PFSK-1 (cell line): ENCODE data around the gene SUMO3.

Experiments used
- FOXP2 ChIP-seq: optimal IDR thresholded peaks from 2 replicates; pipeline ENCODE3; 2011; ENCODE audit warnings: borderline replicate concordance, control low read depth, inconsistent platforms; ENCODE audit not compliant: insufficient read depth; ENCODE audit errors: extremely low read length, extremely low read depth
- POLR2AphosphoS5 ChIP-seq: IDR thresholded peaks from 2 replicates; pipeline ENCODE4 v1.6.1; 2012; ENCODE audit warnings: low read depth, mild to moderate bottlenecking, control low read depth, low read length, moderate library complexity
- SIN3A ChIP-seq: IDR thresholded peaks from 2 replicates; pipeline ENCODE4 v1.6.1; 2012; ENCODE audit warnings: mild to moderate bottlenecking, low read length, moderate library complexity, borderline replicate concordance; ENCODE audit not compliant: insufficient read depth
- TAF1 ChIP-seq: IDR thresholded peaks from 2 replicates; pipeline ENCODE4 v1.6.1; 2012; ENCODE audit warnings: low read length, control low read depth, borderline replicate concordance; ENCODE audit not compliant: insufficient read depth
- TF ChIP-seq, protein P1 (sequence below), 2 experiments: IDR thresholded peaks; 2 replicates each; pipeline versions ENCODE4 v1.6.1 to v1.8.0; 2011 to 2012; ENCODE audit warnings: low read depth in 2 of 2, low read length in 2 of 2, control low read depth in 1 of 2, inconsistent platforms in 1 of 2, mild to moderate bottlenecking in 1 of 2, moderate library complexity in 1 of 2; ENCODE audit not compliant: insufficient read depth in 1 of 2

The SUMO3 gene

DNA sequence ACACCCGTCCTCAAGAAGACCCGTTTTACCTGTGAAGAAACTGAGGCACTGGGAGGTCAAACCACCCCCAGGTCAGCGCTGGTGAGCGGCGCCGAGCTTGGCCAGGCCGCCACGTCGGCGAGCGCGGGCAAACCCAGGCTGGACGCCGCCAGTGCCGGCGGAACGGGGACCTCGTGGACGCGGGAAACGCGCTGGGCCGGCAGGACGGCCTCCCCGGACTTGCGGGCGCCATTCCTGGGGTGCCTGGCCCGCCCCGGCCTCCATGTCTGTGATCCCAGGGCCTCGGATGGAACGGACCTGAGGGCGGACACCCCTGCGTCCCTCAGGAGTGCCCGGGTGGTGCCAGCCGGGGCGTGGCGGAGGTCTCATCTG lies 764 bp upstream of the SUMO3 start:
- TF ChIP-seq SIN3A (no peak), FOXP2 (no peak), POLR2AphosphoS5 (no peak)
- TF ChIP-seq, protein P1, sequence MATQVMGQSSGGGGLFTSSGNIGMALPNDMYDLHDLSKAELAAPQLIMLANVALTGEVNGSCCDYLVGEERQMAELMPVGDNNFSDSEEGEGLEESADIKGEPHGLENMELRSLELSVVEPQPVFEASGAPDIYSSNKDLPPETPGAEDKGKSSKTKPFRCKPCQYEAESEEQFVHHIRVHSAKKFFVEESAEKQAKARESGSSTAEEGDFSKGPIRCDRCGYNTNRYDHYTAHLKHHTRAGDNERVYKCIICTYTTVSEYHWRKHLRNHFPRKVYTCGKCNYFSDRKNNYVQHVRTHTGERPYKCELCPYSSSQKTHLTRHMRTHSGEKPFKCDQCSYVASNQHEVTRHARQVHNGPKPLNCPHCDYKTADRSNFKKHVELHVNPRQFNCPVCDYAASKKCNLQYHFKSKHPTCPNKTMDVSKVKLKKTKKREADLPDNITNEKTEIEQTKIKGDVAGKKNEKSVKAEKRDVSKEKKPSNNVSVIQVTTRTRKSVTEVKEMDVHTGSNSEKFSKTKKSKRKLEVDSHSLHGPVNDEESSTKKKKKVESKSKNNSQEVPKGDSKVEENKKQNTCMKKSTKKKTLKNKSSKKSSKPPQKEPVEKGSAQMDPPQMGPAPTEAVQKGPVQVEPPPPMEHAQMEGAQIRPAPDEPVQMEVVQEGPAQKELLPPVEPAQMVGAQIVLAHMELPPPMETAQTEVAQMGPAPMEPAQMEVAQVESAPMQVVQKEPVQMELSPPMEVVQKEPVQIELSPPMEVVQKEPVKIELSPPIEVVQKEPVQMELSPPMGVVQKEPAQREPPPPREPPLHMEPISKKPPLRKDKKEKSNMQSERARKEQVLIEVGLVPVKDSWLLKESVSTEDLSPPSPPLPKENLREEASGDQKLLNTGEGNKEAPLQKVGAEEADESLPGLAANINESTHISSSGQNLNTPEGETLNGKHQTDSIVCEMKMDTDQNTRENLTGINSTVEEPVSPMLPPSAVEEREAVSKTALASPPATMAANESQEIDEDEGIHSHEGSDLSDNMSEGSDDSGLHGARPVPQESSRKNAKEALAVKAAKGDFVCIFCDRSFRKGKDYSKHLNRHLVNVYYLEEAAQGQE (IDR thresholded peaks at IDR 0.05; ENCODE audit: insufficient read depth in 1 of 2, low read depth in 2 of 2, low read length in 2 of 2), result no peak

DNA sequence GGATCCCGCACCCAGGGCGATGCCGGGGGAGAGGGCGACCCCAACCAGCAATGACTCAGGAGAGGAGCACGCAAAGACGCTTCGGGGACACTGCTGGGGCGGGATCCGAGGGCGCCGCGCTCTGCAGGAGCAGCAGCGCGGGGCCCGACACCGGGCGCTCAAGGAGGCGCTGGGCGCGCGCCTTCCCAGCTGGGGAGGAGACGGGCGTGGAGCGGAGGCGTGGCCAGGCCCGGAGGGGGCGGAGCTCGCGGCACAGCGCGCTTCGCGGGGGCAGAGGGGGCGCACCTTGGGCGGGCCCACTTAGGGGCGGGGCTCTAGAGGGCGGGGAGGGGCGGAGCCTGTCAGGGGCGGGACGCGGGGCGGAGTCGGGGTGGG lies 369 bp downstream of the SUMO3 start:
- TF ChIP-seq FOXP2 (peak; percentile 45), SIN3A (peak; percentile 87), TAF1 (no peak), POLR2AphosphoS5 (peak; percentile 41; the same call in 1 of the 2 replicates)
- TF ChIP-seq, protein P1 (IDR thresholded peaks at IDR 0.05; ENCODE audit: insufficient read depth in 1 of 2, low read depth in 2 of 2, low read length in 2 of 2), result no peak

DNA sequence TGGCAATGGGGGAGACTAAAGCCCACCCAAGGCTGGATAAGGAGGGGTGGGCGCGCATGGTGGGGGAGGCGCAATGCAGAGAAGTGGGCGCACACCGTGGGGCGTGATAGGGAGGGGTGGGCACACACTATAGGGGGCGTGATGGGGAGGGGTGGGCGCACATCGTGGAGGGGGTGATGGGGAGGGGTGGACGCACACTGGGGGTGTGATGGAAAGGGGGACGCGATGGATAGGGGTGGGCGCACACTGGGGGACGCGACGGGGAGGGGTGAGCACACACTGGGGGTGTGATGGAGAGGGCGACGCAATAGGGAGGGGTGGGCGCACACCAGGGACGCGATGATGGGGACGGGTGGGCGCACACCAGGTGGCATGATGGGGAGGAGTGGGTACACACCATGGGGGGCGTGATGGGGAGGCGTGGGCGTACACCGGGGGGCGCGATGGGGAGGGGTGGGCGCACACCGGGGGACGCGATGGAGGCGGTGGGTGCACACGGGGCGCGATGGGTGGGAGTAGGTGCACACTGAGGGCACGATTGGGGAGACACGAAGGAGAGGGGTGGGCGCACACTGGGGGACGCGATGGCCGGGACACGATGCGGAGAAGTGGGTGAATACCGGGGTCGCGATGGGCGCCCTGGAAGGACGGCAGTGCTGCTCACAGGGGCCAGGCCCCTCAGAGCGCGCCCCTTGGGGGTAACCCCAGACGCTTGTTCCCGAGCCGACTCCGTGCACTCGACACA lies 929 bp downstream of the SUMO3 start:
- TF ChIP-seq, protein P1 (IDR thresholded peaks at IDR 0.05; ENCODE audit: insufficient read depth in 1 of 2, low read depth in 2 of 2, low read length in 2 of 2), result no peak
- TF ChIP-seq SIN3A (no peak), FOXP2 (no peak), TAF1 (no peak), POLR2AphosphoS5 (no peak)

DNA sequence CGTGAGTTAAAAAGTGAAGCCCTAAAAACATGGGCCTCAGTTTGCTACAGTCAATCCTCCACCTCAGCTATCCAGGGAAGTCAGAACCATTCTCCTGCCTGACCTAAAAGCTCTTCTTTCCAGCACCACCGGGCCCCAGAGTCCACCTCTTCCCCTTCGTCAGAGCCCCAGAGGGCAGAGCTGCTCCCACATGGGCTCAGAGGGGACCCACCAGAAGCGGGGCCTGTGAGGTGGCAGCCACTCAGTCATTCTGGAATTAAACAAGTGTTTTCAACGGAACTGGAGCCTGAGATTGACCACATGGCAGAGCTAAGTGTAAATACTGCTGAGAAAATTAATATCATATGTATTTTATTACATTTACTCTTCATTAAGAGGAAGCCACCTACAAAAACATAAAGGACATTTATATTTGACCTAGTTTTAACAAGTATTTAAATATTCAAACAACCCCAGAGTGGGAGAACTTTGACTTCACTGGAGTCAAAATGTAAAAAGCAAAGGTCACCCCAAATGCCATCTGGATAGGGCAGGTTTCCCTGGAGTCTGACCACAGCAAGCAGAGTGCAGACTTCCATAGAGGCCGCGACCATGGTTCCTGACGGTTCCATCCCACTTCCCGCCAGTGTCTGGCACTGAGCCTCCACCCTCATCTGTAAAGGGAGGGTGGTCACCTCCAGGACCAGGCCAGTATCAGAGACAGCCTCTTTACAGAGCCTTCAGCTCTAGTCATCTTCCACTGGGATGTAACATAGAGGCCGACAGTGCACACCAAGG lies 1.8 kb downstream of the SUMO3 start:
- no peak for TF ChIP-seq FOXP2
- no peak for TF ChIP-seq POLR2AphosphoS5
- no peak for TF ChIP-seq TAF1
- no peak for TF ChIP-seq SIN3A

DNA sequence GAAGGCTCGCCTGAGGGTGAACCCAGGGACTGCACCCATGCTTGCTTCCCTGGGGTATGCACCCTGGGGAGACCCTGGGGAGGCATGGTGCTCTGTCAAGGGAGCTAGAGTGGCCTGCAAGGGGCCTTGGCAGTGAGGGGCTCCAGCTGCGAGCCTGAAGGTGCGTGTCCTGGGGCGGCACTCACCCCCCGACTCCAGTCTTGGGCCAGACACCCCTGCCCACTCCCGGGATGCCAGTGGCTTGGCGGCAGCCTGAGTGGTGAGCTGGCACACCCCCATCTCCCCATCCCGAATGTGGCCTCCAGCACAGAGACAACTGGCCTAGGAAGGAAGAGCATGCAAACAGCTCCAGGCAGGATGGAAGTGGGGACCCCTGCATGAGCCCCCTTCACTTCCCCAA lies 2.6 kb downstream of the SUMO3 start:
- TF ChIP-seq SIN3A (no peak), FOXP2 (no peak), POLR2AphosphoS5 (no peak), TAF1 (no peak)
- TF ChIP-seq, protein P1 (IDR thresholded peaks at IDR 0.05; ENCODE audit: insufficient read depth in 1 of 2, low read depth in 2 of 2, low read length in 2 of 2), result no peak
